HEK293 (cell line): ENCODE measurements around the gene FBXO36.

ENCODE experiments used
- CTCF ChIA-PET: fragments of 350-600 bp; formaldehyde crosslinking; extraction: SDS; loops from one replicate; lab custom pipeline; 2021; ENCODE audit warnings: antibody characterized with exemption; lab: Yijun Ruan, JAX
- POLR2A ChIA-PET: fragments of 300-600 bp; formaldehyde crosslinking; extraction: SDS; loops from one replicate; lab custom pipeline; 2020; ENCODE audit warnings: antibody characterized with exemption, inconsistent platforms; lab: Yijun Ruan, JAX
- H3K27ac ChIP-seq: fragments of 200-500 bp; sonication (Bioruptor generic); 2 replicates; pipeline ENCODE4 v1.5.1; 2014; ENCODE audit warnings: low read depth, low read length, control low read depth, inconsistent platforms; ENCODE audit errors: extremely low read depth
- H3K36me3 ChIP-seq, 2 experiments: fragments of 200-500 bp in 1 of 2; sonication (Bioruptor generic) in 1 of 2; 1 replicate in 1 of 2; 2 replicates in 1 of 2; pipeline ENCODE4 v1.5.1; 2014 to 2017; ENCODE audit warnings: inconsistent platforms in 2 of 2, low read length in 2 of 2; ENCODE audit not compliant: control insufficient read depth in 2 of 2, insufficient read depth in 1 of 2
- H3K4me1 ChIP-seq: fragments of 200-500 bp; sonication (Bioruptor generic); 2 replicates; pipeline ENCODE4 v1.5.1; 2014; ENCODE audit warnings: mild to moderate bottlenecking, low read length, inconsistent platforms; ENCODE audit not compliant: control insufficient read depth, insufficient read depth
- H3K4me3 ChIP-seq: 2 replicates; pipeline ENCODE4 v1.5.1; 2011; ENCODE audit warnings: low read depth, mild to moderate bottlenecking, control low read depth, low read length, moderate library complexity
- H3K9me3 ChIP-seq: fragments of 200-500 bp; sonication (Bioruptor generic); 2 replicates; pipeline ENCODE4 v1.5.1; 2014; ENCODE audit warnings: low read depth, low read length, inconsistent platforms; ENCODE audit not compliant: control insufficient read depth, insufficient read depth
- BCL6B ChIP-seq: fragments of 450-650 bp; formaldehyde crosslinking; IDR thresholded peaks from 2 replicates; pipeline ENCODE4 v1.5.1; 2017; ENCODE audit warnings: missing biosample characterization, missing genetic modification characterization
- HOXA7 ChIP-seq: sonication (generic); formaldehyde crosslinking; IDR thresholded peaks from 2 replicates; pipeline ENCODE4 v1.8.1; 2022; ENCODE audit warnings: missing genetic modification reagents, borderline replicate concordance
- KLF16 ChIP-seq: fragments of 450-650 bp; formaldehyde crosslinking; IDR thresholded peaks from 2 replicates; pipeline ENCODE4 v1.5.1; 2017; ENCODE audit warnings: missing biosample characterization, missing genetic modification characterization
- ZBTB11 ChIP-seq: fragments of 450-650 bp; formaldehyde crosslinking; conservative IDR thresholded peaks from 2 replicates; pipeline ENCODE4 v1.5.1; 2016; ENCODE audit warnings: low read depth, missing biosample characterization, missing genetic modification characterization
- ZBTB26 ChIP-seq: fragments of 450-650 bp; formaldehyde crosslinking; optimal IDR thresholded peaks from 2 replicates; pipeline ENCODE3; 2016; ENCODE audit warnings: missing biosample characterization, mild to moderate bottlenecking, missing genetic modification characterization
- ZIC2 ChIP-seq: fragments of 450-650 bp; formaldehyde crosslinking; IDR thresholded peaks from 2 replicates; pipeline ENCODE4 v1.5.1; 2016; ENCODE audit warnings: missing biosample characterization, missing genetic modification characterization
- ZNF121 ChIP-seq: fragments of 450-650 bp; formaldehyde crosslinking; IDR thresholded peaks from 2 replicates; pipeline ENCODE4 v1.5.1; 2016; ENCODE audit warnings: missing biosample characterization, missing genetic modification characterization
- ZNF138 ChIP-seq: fragments of 450-650 bp; formaldehyde crosslinking; IDR thresholded peaks from 2 replicates; pipeline ENCODE4 v1.5.1; 2016; ENCODE audit warnings: missing biosample characterization, missing genetic modification characterization, borderline replicate concordance
- ZNF148 ChIP-seq: fragments of 450-650 bp; formaldehyde crosslinking; IDR thresholded peaks from 2 replicates; pipeline ENCODE4 v1.5.0; 2017; ENCODE audit warnings: missing biosample characterization, missing genetic modification characterization, borderline replicate concordance
- ZNF19 ChIP-seq: fragments of 450-650 bp; formaldehyde crosslinking; IDR thresholded peaks from 2 replicates; pipeline ENCODE4; 2016; ENCODE audit warnings: missing biosample characterization, missing genetic modification characterization, low read depth
- ZNF266 ChIP-seq: fragments of 450-650 bp; formaldehyde crosslinking; IDR thresholded peaks from 2 replicates; pipeline ENCODE4 v1.5.1; 2016; ENCODE audit warnings: missing biosample characterization, missing genetic modification characterization, low read depth
- ZNF350 ChIP-seq: fragments of 450-650 bp; formaldehyde crosslinking; IDR thresholded peaks from 2 replicates; pipeline ENCODE4 v1.5.0; 2017; ENCODE audit warnings: missing biosample characterization, mild to moderate bottlenecking, missing genetic modification characterization
- ZNF544 ChIP-seq: fragments of 450-650 bp; formaldehyde crosslinking; IDR thresholded peaks from 2 replicates; pipeline ENCODE4 v1.5.0; 2017; ENCODE audit warnings: missing biosample characterization, missing genetic modification characterization
- ZNF549 ChIP-seq: fragments of 450-650 bp; IDR thresholded peaks from 2 replicates; pipeline ENCODE4 v1.5.1; 2018; ENCODE audit warnings: missing biosample characterization, missing genetic modification characterization, mild to moderate bottlenecking, inconsistent platforms, moderate library complexity
- ZNF692 ChIP-seq: fragments of 450-650 bp; formaldehyde crosslinking; IDR thresholded peaks from 2 replicates; pipeline ENCODE4 v1.5.1; 2016; ENCODE audit warnings: missing biosample characterization, missing genetic modification characterization
- ZNF701 ChIP-seq: fragments of 450-650 bp; formaldehyde crosslinking; IDR thresholded peaks from 2 replicates; pipeline ENCODE4 v1.5.1; 2016; ENCODE audit warnings: missing biosample characterization, missing genetic modification characterization
- ZNF776 ChIP-seq: fragments of 450-650 bp; formaldehyde crosslinking; IDR thresholded peaks from 2 replicates; pipeline ENCODE4 v1.5.0; 2017; ENCODE audit warnings: missing biosample characterization, missing genetic modification characterization, borderline replicate concordance
- ZNF777 ChIP-seq: fragments of 450-650 bp; formaldehyde crosslinking; IDR thresholded peaks from 2 replicates; pipeline ENCODE4 v1.5.1; 2017; ENCODE audit warnings: missing biosample characterization, missing genetic modification characterization, borderline replicate concordance
- ZXDB ChIP-seq: fragments of 450-650 bp; formaldehyde crosslinking; IDR thresholded peaks from 2 replicates; pipeline ENCODE4 v1.5.1; 2016; ENCODE audit warnings: missing biosample characterization, missing genetic modification characterization

The FBXO36 gene

GRCh38 chr2:230023313-230023712, 101.0 kb downstream of the FBXO36 start:
- no peak overlapping the region for H3K27ac ChIP-seq
- ChIA-PET CTCF (interaction anchor here (0.6 to 2.1 kb wide), 3 partner anchors 15 to 18 kb away, joined by 3 to 10 read pairs (median 8); no protein-coding TSS in a partner anchor), POLR2A (no interaction called here)
- H3K36me3 ChIP-seq, result no peaks in the 10 kb centered on the region
- no peaks in the 10 kb centered on the region for H3K9me3 ChIP-seq
- H3K4me1 ChIP-seq, result no peaks in the 10 kb centered on the region
- no peak overlapping the region for H3K4me3 ChIP-seq
- TF ChIP-seq ZBTB11 (no peak), ZNF148 (tag by site-specific recombination) (no peak), HOXA7 (CRISPR knock-in tag) (no peak), ZXDB (tag by site-specific recombination) (no peak), ZNF692 (tag by site-specific recombination) (no peak), ZNF544 (tag by site-specific recombination) (no peak), ZNF777 (tag by site-specific recombination) (no peak), ZNF266 (tag by site-specific recombination) (no peak), KLF16 (tag by site-specific recombination) (no peak), ZNF121 (tag by site-specific recombination) (no peak), ZNF549 (no peak), ZBTB26 (no peak), ZIC2 (tag by site-specific recombination) (no peak), ZNF138 (tag by site-specific recombination) (no peak), ZNF19 (tag by site-specific recombination) (no peak), BCL6B (tag by site-specific recombination) (no peak), ZNF701 (tag by site-specific recombination) (no peak), ZNF776 (no peak), ZNF350 (tag by site-specific recombination) (no peak)
